HG02610 (cell line): ENCODE measurements around the gene SKAP2.
"Not testable (repeated sequence)": the region's sequence is repeated elsewhere in the genome, so short reads cannot be mapped to it uniquely, and the experiment has no call there.

Experiments used
- ATAC-seq: cut with Tn5 transposase; IDR thresholded peaks from one replicate; pipeline ENCODE4 v1.9.1; 2021; ENCODE audit warnings: mild to moderate bottlenecking, moderate library complexity; ENCODE audit not compliant: unreplicated experiment

SKAP2 gene

GRCh38 chr7:26857506-26858240 lies 6.7 kb downstream of the SKAP2 start:
- no peak for ATAC-seq

- ATAC-seq = no peak
These were observed 7.3 kb downstream of the SKAP2 start for GRCh38 chr7:26857170-26857505.

DNA sequence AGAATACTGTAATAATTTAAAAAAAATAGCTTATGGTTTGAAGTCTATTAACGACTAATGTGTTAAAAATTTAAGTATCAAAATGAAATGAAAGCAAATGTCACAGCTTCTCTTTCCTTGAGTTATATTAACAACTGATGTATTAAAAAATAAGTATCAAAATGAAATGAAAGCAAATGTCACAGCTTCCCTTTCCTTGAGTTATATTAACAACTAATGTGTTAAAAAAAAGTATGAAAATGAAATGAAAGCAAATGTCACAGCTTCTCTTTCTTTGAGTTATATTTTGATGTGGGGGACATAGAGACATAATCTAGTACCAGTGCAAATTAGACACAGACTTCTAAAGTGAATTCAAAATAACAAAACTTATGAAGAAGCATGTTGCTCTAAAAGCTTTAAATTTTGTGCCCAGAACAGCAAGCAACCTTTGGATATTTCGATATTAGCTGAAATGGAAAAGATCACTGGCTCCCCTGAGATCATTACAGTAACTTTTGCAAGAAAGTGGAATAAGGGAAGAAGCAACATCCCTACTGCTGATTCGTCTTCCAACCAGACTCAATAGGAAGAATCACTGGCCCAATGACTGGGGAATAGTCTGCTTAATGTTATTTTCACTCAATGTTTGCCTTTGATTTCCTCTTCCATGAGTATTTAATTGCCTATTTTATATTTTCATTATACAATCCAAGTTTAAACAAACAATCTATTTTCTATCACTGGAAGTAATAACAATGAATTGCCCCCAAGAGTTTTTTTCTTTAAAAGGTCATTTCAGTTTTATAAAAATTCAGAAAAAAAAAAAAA lies 8.0 kb downstream of the SKAP2 start:
- ATAC-seq = no peak

- ATAC-seq = no peak
These were observed 9.2 kb downstream of the SKAP2 start for GRCh38 chr7:26854876-26855855.

GRCh38 chr7:26853788-26854393 lies 10.5 kb downstream of the SKAP2 start:
- no peak for ATAC-seq

GRCh38 chr7:26850193-26850651 lies 14.2 kb downstream of the SKAP2 start:
- ATAC-seq = no peak

GRCh38 chr7:26843705-26844104 lies 20.7 kb downstream of the SKAP2 start:
- no peak for ATAC-seq

DNA sequence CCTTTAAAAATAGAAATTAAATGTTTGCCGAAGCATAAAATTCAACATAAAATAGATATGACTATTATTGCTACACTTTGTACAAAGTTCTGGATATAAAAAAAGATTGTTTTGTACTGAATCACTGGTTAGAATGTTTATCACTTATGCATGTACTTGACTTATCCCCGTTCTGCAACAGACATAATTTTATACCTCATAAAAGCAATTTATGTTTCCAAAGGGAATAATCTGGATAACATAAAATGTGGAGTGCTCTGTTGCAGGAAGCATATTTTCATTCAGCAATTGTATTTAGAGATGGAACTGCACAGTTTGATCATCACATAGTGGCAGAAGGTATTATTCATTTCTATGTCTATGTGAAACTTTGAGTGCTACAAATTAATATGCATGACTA lies 21.5 kb downstream of the SKAP2 start:
- no peak for ATAC-seq

GRCh38 chr7:26841003-26841739 lies 23.2 kb downstream of the SKAP2 start:
- no peak for ATAC-seq

DNA sequence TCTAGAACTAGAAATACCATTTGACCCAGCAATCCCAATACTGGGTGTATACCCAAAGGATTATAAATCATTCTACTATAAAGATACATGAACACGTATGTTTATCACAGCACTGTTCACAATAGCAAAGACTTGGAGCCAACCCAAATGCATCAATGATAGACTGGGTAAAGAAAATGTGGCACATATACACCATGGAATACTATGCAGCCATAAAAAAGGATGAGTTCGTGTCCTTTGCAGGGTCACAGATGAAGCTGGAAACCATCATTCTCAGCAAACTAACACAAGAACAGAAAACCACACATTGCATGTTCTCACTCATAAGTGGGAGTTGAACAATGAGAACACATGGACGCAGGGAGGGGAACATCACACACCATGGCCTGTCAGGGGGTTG lies 27.6 kb downstream of the SKAP2 start:
- not testable (repeated sequence) for ATAC-seq

DNA sequence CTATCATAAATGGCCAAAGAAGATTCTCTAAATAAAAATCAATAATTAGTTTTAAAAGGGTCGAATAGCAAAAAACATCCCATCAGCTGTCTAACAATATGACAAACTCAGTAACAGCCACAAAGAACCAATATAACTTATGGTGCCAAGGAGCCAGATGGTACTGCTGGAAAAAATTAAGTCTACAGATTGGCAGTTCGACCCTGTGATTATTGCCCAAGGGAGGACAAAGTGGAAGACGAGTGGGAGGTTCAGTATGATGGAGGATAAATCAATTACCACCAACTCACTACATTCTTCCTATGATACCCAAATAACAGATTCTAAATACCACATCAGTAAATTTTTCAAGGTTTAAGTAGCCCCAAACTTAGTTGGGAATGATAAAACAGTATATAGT lies 49.0 kb downstream of the SKAP2 start:
- ATAC-seq = no peak

DNA sequence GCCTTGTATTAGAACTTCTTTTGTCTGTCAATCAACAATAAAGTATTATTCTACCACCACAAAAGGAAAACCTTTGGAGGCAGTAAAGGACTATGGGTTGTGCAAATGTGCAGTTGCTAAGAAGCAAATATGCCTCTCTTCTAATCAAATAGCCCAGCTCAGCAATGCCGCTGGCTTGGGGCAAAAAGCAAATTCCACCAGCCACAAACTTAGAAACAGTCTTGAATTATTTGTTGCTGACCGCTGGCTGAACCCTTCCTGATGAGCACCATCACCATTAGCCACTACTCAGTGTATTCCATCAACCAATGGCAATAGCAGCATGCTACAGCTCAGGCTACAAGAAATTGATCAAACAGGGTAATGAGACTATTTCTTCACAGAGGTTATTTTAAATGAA lies 51.0 kb downstream of the SKAP2 start:
- ATAC-seq = no peak

GRCh38 chr7:26794541-26794940 lies 69.8 kb downstream of the SKAP2 start:
- no peak for ATAC-seq

- ATAC-seq = no peak
These were observed 71.8 kb downstream of the SKAP2 start for GRCh38 chr7:26792576-26792975.

- no peak for ATAC-seq
These were observed 72.4 kb downstream of the SKAP2 start for GRCh38 chr7:26792006-26792405.

DNA sequence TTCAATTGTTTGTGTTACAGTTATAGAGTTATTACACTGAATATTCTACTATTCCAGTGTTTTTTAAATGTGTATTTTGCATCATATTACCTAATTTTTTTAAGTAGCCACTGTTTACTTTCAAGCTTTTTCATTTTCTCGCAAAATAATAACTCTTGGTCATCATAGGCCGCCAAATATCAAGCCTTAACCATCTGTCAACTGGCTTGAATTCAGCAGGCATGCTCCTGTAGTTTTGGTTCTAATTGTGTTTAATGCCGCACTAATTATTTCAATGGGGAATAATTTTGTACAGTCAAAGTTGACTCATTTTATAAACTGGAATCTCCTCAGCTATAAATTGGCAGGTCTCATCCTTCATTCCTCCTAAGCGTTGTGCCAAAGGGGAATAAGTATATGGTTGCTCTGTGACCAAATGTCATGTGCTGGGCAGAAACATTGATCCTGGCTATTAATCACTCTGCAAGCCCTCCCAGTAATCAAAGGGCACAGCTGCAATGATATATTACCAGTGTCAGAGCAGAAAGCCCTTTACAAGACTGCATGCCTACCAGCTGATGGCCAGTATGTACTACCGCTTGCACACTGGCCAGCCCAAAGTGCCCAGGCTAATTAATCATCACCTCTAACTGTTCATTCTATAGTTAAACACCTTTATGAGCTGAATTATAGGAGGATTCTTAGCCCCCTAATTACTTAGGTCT lies 74.8 kb downstream of the SKAP2 start:
- ATAC-seq = no peak

DNA sequence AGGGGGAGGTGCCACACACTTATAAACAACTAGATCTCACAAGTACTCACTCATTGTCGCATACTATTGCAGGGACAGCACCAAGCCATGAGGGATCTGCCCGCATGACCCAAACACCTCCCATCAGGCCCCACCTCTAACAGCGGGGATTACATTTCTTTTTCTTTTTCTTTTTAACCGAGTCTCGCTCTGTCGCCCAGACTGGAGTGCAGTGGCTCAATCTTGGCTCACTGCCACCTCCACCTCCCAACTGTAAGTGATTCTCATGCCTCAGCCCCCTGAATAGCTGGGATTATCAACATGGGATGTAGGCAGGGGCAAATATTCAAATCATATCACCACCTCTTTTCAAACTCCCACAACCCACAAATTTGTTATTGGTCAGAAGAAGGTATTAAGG lies 76.7 kb downstream of the SKAP2 start:
- ATAC-seq = no peak

GRCh38 chr7:26784118-26784517 lies 80.3 kb downstream of the SKAP2 start:
- no peak for ATAC-seq

DNA sequence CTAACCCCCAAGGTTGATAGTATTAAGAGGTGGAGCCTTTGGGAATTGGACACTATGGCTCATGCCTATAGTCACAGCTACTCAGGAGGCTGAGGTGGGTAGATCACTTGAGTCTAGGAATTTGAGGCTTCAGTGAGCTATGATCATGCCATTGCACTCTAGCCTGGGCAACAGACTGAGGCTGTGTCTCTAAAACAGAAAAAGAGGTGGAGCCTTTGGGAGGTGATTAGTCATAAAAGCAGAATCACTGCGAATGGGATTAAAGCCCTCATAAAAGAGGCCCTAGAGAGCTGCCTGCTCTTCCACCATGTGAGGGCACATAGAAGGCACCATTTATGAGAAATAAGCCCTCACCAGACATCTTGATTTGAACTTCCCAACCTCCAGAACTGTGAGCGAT lies 81.9 kb downstream of the SKAP2 start:
- ATAC-seq = no peak
